Epithelial cell of prostate (primary cell): Measurements from ENCODE around the gene USP49.
A peak's percentile ranks its signal among the peaks of the same experiment; 100 is the strongest.
"Not testable (repeated sequence)": the region's sequence is repeated elsewhere in the genome, so short reads cannot be mapped to it uniquely, and the experiment has no call there.

Experiments
- DNase-seq: peaks from one replicate; pipeline ENCODE4 v3.0.0-alpha.2; 2011; ENCODE audit warnings: low read depth, low spot score
- H3K27ac ChIP-seq: fragments of 450-650 bp; 2 replicates; pipeline ENCODE4 v1.5.1; 2017; ENCODE audit warnings: mild to moderate bottlenecking

Gene USP49

DNA sequence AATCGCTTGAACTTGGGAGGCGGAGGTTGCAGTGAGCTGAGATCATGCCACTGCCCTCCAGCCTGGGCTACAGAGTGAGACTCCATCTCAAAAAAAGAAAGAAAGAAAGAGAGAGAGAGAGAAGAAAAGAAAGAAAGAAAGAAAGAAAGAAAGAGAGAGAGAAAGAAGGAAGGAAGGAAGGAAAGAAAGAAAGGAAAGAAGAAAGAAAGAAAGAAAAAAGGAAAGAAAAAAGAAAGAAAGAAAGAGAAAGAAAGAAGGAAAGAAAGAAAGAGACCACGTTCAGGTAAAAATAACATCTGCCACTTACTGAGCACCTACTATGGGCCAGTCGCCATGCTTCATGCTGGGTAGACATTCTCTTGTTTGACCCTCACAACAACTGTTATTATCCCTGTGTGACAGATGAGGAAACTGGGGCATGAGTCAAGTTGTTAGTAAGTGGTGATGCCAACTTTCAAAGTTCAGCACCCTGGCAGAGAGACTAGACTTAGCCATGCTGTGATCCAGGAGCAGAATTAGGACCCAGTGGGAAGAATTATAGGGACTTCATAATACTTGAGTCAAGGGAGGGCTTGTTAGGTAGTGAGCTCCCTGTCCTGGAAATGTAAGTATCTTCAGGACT lies 129.0 kb downstream of the USP49 start:
- DNase-seq, H3K27ac ChIP-seq: not testable (repeated sequence)

DNA sequence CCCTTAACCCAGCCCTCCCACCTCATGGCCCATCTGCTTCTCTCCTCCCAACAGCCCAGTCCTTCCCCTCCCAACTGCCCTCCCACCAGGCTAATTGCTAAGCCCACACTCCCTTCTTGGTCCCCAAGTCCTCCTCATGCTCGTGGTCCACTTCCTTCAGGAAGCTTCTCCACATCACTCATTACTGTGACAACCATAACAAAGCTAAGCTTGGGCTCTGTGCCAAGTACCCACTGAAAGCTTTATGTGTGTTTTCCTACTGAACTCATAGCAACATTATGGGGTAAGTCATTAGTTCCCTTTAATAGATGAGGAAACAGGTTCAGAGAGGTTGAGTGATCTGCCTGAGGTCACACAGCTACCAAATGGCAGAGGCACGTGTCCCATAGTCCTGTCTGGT lies 131.7 kb downstream of the USP49 start:
- no peak for DNase-seq
- no peak overlapping the region for H3K27ac ChIP-seq

DNA sequence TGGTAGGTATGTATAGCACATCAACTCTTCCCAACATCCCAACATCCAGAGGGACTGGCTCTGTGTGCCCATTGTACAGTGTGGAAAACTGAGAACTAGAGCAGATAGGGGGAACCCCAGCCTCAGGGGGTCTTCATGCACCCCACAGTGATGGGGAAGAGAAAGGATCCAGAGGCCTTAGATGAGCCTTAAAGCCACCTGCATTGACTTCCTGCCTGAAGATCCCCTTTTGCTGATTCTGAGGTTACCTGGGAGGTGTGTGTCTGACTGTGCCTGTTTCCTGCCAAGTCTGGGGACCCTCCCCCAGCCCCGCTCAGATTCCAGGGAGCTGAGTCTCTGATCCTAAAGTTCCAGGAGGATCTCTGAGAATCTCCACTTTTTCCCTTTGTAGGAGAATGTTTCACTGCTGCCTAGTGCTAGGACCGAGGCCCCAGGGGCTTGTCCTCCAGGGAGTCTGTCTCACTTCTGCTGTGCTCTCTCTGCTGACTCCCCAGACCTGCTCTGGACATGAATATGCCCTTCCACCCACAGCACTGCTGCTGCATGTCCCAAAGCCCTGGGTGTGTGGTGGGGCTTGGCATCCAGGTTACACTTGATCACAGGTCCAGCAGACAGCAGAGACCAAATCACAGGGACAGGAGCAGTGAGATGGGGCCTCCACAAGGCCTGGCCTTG lies 135.1 kb downstream of the USP49 start:
- DNase-seq, result no peak
- no peak overlapping the region for H3K27ac ChIP-seq

DNA sequence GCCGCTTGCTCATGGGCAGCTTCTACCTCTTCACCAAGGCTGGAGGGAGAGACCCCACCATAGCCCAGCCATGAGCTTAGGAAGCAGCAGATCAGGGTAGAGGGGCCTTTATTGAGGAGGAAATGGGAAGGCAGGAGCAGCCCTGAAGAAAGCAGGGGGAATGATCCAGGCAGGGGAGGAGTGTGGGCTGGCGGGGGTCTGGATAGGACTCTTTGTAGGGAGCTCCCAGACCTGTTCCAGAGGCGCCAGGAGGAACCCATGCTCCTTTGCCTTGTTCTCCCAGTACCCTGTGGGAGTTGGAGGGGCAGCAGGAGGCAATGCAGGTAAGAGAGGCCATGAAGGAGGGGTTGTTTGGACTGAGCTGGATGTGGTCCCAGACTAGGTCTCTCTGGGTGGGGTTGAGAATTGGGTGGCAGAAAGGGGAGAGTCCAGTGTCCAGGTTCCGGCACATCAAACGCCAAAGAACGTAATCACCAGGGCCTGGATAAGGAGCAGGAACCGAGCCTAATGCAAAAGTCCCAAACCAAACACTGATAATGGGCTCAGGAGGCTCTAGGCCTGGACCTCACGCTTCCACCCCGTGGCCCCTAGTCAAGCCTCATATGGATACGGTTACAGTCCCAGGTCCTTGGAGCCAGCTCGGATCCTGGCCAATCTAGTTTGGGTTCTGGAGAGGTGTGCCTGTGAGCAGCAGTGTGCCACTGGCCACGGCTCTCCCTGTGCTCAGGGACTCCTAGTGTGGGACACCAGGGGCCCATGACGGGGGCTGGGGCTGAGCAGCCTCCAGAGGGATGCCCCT lies 135.9 kb downstream of the USP49 start:
- H3K27ac ChIP-seq, result no peak overlapping the region
- DNase-seq, result no peak

DNA sequence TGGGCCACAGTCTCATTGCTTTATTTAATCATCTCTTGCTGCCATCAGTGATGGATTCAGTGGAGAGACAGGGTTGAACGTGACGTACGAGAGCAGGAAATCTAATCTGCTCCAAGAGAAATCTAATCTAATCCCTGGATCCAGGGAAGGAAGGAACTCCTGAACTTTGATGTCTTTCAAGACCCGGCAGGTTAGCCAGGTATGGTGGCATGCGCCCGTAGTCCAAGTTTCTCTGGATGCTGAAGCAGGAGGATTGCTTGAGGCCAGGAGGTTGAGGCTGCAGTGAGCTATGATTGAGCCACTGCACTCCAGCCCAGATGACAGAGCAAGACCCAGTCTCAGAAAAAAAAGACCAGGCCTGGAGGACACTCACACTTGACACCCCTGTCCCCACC lies 136.5 kb downstream of the USP49 start:
- no peak for DNase-seq
- no peak overlapping the region for H3K27ac ChIP-seq

DNA sequence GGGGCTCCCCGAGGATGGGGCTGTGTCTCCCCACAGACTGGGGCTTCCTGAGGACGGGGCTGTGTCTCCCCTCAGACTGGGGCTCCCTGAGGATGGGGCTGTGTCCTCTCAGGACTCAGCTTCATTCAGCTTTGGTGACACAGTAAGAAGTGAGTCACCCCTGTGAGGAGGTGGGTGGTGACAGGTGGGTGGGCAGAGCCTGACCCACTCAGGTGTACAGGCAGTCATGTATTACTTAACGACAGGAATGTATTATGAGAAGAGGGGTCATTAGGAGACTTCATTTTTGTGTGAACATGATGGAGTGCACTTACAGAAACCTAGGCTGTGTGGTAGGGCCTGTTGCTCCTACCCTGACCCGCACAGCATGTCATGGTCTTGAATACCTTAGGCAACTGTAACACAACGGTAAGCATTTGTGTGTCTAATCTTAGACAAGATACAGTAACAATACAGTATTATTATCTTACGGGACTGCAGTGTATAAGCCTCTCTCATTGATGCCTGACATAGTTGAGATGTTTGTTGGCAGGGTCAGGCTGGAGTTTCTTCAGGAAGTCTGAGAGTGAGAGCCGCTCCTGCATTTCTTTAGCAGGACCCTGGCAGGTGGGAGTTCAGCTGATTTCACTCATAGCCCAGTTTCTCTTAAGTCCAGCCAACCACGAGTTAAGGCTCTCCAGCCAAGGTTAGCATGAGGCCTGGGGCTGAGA lies 137.1 kb downstream of the USP49 start:
- DNase-seq, result no peak
- no peak overlapping the region for H3K27ac ChIP-seq

DNA sequence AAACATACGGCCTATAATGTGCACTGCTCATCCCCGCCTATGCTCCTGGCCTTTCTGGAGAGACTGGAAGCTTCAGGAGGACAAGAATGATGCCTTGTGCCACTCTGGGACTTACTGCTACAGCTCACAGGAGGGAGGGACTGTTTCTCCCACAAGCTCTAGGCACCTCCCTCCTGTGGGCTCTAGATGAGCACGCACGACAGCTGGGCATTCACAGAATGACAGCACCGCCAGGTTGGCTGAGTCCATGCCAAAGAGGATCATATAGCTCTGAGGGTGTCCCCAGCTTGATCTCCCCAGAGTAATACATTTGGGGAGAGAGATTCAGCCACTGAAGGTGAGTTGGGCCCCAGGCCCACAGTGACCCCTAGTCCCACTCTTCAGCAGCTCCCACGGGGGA lies 137.9 kb downstream of the USP49 start:
- no peak overlapping the region for H3K27ac ChIP-seq
- no peak for DNase-seq

DNA sequence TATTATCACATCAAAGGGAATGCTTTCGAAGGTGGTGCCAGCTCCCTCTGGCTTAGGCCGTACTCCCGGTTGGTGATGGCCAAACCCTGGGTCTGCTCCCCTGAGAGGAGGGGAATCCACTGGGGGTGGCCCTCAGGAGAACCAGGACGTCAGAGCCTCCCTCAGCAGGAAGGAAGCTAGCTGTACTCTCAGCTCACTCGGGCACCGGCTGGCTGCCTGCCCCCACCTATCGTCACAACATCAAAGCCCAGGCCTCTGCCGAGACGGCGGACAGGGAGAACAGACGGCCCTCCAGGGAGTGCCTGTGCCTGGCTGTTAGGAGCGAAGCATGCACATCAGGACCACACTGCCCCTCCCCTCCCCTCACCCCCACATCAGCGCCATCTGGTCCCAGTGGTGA lies 138.8 kb downstream of the USP49 start:
- DNase-seq, result no peak
- no peak overlapping the region for H3K27ac ChIP-seq

DNA sequence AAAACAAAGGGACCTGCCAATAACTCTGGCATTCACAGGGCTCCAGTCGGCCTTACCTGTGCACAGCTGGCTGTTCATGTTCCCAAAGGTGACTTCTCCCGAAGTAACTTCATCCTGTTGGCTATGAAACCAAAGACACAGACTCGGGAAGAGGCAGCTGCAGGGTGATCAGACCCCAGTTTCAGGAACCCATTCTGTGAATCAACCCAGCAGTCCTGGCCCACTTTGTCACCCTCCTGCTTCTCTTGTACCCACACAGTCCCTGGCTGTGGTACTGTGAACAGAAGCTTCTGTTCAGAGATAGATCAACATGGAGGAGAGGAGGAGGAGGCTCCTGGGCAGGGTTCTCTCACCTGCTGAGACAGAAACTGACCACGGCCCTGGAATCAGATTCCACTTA lies 139.3 kb downstream of the USP49 start:
- H3K27ac ChIP-seq, result no peak overlapping the region
- no peak for DNase-seq

DNA sequence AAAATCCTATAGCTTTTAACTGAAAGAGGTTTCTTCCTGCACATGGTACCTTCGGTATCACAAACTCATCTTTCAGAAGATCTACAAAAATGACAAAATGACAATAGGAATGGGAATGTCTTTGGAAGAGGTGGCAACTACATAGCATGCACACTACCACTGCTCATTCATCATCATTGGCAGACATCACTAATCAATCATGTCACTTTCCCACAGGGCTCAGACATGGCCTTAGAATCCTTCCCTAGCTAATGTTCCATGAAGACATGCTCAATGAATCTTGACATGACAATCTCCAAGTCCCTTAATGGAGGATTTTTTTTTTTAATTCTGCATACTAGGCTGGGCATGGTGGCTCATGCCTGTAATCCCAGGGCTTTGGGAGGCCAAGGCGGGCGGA lies 144.8 kb downstream of the USP49 start:
- H3K27ac ChIP-seq, result no peak overlapping the region
- DNase-seq, result no peak

DNA sequence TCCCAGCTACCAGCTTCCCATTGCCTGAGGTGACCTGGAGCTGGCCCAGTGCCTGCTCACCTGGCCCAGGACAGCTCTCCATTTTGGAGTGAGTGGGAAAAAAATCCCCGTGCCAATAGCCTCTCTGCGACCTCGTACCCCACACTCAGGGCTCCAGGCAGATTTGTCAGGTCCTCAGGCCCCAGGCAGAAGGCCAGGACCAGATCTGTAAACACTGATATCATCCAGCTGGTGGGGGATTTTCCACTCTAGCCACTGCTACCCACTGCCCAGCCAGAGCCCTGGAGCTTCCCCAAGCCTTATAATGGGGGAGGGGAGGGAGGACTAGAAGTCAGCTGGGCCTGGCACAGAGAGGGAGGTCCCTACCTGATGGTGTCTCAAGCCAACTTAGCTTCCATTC lies 146.6 kb downstream of the USP49 start:
- no peak for DNase-seq
- no peak overlapping the region for H3K27ac ChIP-seq

DNA sequence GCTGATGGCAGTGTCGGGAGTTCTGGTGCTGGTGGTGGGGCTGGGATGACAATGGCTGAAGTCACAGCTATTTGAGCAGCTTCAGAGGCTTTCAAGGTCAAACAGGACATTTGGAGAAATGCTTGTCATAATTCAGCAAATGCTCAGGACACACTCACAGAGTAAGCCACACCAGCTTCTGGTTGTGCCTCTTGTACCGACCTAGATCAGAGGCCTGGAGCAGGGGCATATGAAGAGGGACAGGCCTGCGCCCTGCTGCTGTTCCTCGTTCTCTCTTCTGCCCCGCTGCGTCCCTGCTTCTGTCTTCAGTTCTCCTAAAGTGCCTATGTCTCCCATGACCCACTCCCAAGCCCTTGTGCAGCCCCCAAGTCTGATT lies 147.1 kb downstream of the USP49 start:
- H3K27ac ChIP-seq, result no peak overlapping the region
- DNase-seq, result no peak

DNA sequence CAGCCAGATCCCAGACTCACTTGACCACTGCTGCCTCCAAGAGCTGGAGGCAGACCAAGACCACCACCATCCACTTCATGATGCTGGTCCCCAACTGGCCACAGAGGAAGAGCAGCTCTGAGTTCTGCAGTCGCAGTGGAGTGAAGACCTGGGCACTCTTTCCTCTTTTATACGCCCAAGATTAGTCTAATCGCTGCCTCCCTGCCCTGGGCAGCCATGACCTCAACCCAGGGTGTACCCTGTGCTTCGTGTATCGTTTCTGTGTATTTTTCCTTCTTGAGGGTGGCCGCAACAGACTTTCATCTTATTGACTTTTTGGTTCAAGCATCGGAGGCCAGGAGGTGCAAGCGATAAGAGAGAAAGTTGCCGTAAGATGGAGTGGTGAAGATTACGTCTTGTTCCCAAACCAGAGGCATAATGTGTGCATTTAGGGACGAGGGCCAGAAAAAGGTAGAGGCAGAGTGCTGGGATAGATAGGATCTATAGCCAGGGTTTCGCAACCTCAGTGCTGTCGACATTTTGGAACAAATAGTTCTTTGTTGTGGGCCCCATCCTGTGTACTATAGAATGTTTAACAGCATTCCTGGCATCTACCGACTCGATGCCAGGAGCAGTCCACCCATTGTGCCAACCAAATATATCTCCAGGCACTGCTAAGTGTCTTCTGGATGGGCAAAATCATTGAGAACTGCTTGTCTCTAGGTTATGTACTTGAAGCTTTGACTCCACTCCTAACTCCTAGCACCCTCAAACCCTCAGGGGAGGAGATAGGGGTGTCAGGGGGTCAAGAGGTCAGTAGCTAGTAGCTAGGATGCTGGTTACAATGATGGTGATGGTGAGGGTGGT lies 147.7 kb downstream of the USP49 start, which contains the start of gene PGC:
Gene PGC (minus strand): TSS at position 142 of the 846 bp plus-strand sequence. CDS start 63 bp downstream, at position 79.
- no peak within 1 kb of the TSS for H3K27ac ChIP-seq
- DNase-seq, result no peak

DNA sequence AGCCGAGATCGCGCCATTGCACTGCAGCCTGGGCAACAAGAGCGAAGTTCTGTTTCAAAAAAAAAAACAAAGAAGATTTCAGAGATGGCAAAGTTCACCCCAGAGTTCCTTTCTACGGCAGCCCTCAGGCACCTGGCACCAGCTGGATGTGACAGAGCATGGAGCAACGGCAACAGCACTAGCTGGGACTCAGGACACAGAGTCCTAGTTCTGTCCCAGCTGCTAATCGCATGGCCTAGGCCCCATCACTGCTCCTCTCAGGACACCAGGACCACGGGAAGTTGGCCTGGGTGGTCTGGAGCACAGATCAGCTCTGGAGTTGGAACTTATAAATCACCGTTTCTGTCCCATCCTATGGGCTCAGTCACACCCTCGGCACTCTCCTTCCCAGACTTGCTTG lies 149.1 kb downstream of the USP49 start:
- no peak for DNase-seq
- H3K27ac ChIP-seq, result no peak overlapping the region

DNA sequence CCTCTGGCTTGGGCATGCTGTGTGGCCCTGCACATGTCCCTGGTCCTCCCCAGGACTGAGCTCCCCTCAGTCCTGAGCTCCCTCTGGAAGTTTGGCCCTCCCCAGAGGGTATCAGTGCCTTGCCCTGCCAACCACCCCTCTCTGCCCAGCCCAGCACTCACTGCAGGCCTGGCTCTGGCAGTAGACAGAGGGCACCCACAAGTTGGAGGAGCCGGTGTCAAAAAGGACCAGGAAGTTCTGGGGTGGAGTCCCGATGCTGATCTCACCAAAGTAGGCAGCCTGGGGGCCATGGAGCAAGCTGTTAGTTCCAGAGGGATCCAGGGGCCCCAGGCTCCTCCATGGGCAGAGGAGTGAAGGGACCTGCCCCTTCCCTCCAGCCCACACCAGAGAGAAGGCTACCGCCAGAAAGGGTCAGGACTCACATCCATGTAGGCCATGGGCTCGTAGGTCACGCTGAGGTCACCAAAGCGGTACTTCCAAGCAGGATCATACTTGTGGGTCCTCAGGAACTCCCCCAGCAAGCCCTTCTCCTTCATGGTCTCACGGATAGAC lies 150.9 kb downstream of the USP49 start:
- no peak for DNase-seq
- no peak overlapping the region for H3K27ac ChIP-seq

DNA sequence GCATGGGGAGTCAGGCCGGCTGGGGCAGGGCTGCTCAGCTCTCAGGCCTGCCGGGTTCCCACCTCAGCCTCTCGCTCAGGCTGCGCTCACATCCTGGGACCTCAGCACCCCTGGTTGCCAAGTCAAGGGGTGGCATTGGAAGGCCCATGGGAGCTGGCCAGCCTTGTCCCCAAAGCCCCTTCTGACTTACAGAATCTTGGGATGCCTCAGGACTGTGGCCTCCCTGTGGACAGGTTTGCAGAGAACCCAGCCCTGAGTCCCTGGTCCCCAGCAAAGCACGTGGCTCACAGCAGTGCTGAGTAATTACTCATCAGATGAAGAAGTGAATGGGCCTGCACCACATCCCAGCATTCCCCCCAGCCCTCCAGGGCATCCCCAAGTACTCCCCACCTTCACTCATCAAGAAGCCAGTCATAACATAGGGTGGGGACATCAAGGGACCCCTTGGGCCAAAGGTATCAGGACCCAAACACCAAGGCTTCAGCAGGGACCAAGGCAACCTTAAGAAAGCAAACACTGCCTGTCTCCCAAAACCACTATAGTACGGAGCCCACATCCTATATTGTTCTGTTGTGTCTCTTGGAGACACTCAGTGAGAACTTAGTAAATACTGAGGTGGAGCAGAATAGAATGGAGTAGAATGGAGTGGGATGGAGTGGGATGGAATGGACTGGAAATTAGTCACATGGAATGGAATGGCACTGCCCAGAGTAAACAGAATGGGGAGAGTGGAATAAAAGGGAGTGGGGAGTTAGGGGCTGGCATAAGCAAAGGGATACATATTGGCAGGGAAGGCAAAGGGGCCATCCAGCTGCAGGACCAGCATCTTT lies 151.6 kb downstream of the USP49 start:
- no peak overlapping the region for H3K27ac ChIP-seq
- DNase-seq, result no peak

DNA sequence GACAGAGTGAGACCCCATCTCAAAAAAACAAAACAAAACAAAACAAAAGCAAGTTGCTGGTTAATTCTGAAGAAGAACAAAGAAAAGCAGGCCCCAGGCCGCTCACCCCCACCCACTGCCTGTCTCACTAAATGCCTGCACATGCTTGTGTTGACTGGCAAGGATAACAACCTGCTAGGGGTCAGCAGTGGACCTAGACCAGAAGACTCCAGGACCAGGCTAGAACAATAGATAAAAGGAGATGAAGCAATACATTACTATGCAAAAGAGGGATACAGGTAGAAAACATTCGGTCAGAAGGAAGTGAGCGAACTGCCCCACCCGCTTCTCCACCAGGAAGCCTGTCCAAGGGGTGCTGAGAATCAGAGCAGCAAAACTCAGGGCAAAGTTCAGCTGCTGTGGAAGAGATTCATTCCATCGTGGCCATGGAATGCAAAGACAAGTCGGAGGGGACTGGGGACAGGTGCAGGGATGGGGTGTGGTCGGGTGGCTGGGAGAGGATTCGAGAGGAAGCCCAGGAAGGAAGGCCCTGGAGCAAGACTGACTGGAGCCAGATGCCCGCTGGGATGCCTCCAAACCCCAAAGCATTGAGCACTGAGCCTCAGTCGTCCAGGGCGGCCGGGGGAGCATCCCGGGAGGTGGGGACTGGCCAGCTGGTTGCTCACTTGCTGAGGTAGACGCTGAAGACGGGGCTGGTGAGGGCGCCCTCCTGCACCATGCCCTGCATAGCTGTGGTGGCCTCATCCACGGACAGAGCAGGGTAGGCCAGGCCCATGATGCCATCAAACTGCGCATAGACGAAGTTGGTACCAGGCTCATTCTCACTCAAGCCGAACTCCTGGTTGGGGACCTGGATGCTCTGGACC lies 153.3 kb downstream of the USP49 start:
- DNase-seq, result no peak
- peak overlapping the region; percentile 27 for H3K27ac ChIP-seq
